Measurements from ENCODE around the gene PITPNM3.

DNA sequence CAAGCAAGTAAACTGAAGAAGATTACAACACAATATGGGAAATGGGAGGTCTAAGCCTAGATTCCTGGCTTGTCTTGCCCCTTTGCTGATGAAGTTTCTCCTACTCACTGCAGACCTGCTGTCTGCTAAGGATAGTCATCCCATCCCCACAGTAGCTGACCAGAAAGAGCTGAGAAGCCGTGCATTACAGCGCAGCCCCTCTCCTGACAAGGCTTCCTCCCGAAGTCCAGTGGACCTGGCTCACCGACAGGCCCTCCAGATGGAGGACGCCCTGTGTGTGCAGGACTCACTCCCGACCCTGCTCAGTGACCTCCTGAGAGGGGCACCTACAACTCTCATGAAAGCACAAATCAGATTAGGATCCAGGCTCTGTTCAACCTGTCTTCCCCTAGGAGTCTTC lies 48.8 kb upstream of the PITPNM3 start:
- TF ChIP-seq, protein P1, sequence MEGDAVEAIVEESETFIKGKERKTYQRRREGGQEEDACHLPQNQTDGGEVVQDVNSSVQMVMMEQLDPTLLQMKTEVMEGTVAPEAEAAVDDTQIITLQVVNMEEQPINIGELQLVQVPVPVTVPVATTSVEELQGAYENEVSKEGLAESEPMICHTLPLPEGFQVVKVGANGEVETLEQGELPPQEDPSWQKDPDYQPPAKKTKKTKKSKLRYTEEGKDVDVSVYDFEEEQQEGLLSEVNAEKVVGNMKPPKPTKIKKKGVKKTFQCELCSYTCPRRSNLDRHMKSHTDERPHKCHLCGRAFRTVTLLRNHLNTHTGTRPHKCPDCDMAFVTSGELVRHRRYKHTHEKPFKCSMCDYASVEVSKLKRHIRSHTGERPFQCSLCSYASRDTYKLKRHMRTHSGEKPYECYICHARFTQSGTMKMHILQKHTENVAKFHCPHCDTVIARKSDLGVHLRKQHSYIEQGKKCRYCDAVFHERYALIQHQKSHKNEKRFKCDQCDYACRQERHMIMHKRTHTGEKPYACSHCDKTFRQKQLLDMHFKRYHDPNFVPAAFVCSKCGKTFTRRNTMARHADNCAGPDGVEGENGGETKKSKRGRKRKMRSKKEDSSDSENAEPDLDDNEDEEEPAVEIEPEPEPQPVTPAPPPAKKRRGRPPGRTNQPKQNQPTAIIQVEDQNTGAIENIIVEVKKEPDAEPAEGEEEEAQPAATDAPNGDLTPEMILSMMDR (conservative IDR thresholded peaks at IDR 0.05; ENCODE audit: low read length) = no peak
- no peak for TF ChIP-seq EZH2phosphoT487 (IDR thresholded peaks at IDR 0.05; ENCODE audit: borderline replicate concordance)

All from Loucy (cell line).